CD14-positive monocyte (primary cell): ENCODE results near the gene UGT2B17. TPM values are rescaled to one million over a fixed set of nuclear protein-coding genes. Genes with fewer than 3 reads are reported as not detected.
"Not testable (repeated sequence)": the region's sequence is repeated elsewhere in the genome, so short reads cannot be mapped to it uniquely, and the experiment has no call there.

ENCODE experiments used
- DNase-seq, 3 donors: peaks; one replicate each; pipeline ENCODE4 v3.0.0-alpha.2; 2011 to 2022
- H2AFZ ChIP-seq: 2 replicates; pipeline ENCODE4 v1.6.0; 2012; ENCODE audit warnings: mild to moderate bottlenecking, low read depth, low read length, inconsistent platforms; ENCODE audit not compliant: insufficient read depth, poor library complexity, severe bottlenecking
- H3K27ac ChIP-seq, 2 donors: 1 replicate in 1 of 2; 2 replicates in 1 of 2; pipeline ENCODE4 v1.5.1; 2012 to 2013; ENCODE audit warnings: low read length in 2 of 2, control low read depth in 1 of 2, inconsistent platforms in 1 of 2, low read depth in 1 of 2, mild to moderate bottlenecking in 1 of 2
- H3K27me3 ChIP-seq, 2 donors: one replicate each; pipeline versions ENCODE4 v1.6.0 to v1.6.1; 2011 to 2013; ENCODE audit warnings: low read length in 2 of 2; ENCODE audit not compliant: control insufficient read depth in 2 of 2, insufficient read depth in 2 of 2
- H3K36me3 ChIP-seq, 2 donors: replicated peaks in 1 of 2; 1 replicate in 1 of 2; 2 replicates in 1 of 2; pipeline versions ENCODE4 v1.5.1 to v1.6.1; 2012 to 2013; ENCODE audit warnings: low read length in 2 of 2, control low read depth in 1 of 2, inconsistent platforms in 1 of 2, mild to moderate bottlenecking in 1 of 2; ENCODE audit not compliant: insufficient read depth in 2 of 2, control insufficient read depth in 1 of 2
- H3K4me1 ChIP-seq, 2 donors: 1 replicate in 1 of 2; 2 replicates in 1 of 2; pipeline versions ENCODE4 v1.5.1 to v1.6.1; 2012 to 2013; ENCODE audit warnings: low read length in 2 of 2, control low read depth in 1 of 2, inconsistent platforms in 1 of 2, mild to moderate bottlenecking in 1 of 2, moderate library complexity in 1 of 2; ENCODE audit not compliant: insufficient read depth in 2 of 2, control insufficient read depth in 1 of 2
- H3K4me2 ChIP-seq: replicated peaks from 2 replicates; pipeline ENCODE3; 2012; ENCODE audit warnings: low read length, moderate library complexity, mild to moderate bottlenecking; ENCODE audit not compliant: poor library complexity, severe bottlenecking; ENCODE audit errors: extremely low read depth
- H3K4me3 ChIP-seq, 3 experiments: fragments of 200-600 bp in 1 of 3; sonication (generic) in 1 of 3; replicated peaks in 1 of 3; 1 replicate in 2 of 3; 2 replicates in 1 of 3; pipeline ENCODE4 v1.5.1; 2011 to 2013; ENCODE audit warnings: low read length in 3 of 3, mild to moderate bottlenecking in 3 of 3, control low read depth in 2 of 3, low read depth in 2 of 3, inconsistent platforms in 1 of 3, moderate library complexity in 1 of 3
- H3K79me2 ChIP-seq: 2 replicates; pipeline ENCODE4 v1.6.0; 2012; ENCODE audit warnings: mild to moderate bottlenecking, control low read depth, inconsistent platforms, low read length, moderate library complexity; ENCODE audit not compliant: insufficient read depth
- H3K9ac ChIP-seq: 2 replicates; pipeline ENCODE4 v1.6.0; 2017; ENCODE audit warnings: low read length, mild to moderate bottlenecking; ENCODE audit not compliant: insufficient read depth, poor library complexity, severe bottlenecking
- H3K9me3 ChIP-seq, 2 donors: replicated peaks in 1 of 2; 1 replicate in 1 of 2; 2 replicates in 1 of 2; pipeline versions ENCODE4 v1.5.1 to v1.6.1; 2012 to 2013; ENCODE audit warnings: low read length in 2 of 2, control low read depth in 1 of 2; ENCODE audit not compliant: control insufficient read depth in 1 of 2, insufficient read depth in 1 of 2
- H4K20me1 ChIP-seq: 2 replicates; pipeline ENCODE4 v1.6.0; 2012; ENCODE audit warnings: mild to moderate bottlenecking, low read length, control low read depth, moderate library complexity; ENCODE audit not compliant: insufficient read depth
- H3K27ac Mint-ChIP-seq, 7 donors: one replicate each; pipeline ENCODE4 v1.8.0; 2020; ENCODE audit warnings: mild to moderate bottlenecking in 7 of 7, mixed read lengths in 7 of 7, moderate library complexity in 6 of 7, inconsistent platforms in 2 of 7
- H3K27me3 Mint-ChIP-seq, 3 donors: one replicate each; pipeline ENCODE4 v1.8.0; 2021 to 2022; ENCODE audit warnings: low read depth in 3 of 3, mild to moderate bottlenecking in 3 of 3, mixed read lengths in 3 of 3, moderate library complexity in 3 of 3, inconsistent platforms in 1 of 3
- H3K36me3 Mint-ChIP-seq, 2 donors: one replicate each; pipeline ENCODE4 v1.8.0; 2020; ENCODE audit warnings: mixed read lengths in 2 of 2, inconsistent platforms in 1 of 2, mild to moderate bottlenecking in 1 of 2
- H3K4me1 Mint-ChIP-seq: one replicate; pipeline ENCODE4 v1.8.0; 2020; ENCODE audit warnings: mild to moderate bottlenecking, mixed read lengths
- H3K4me3 Mint-ChIP-seq, 2 donors: one replicate each; pipeline ENCODE4 v1.8.0; 2020; ENCODE audit warnings: mild to moderate bottlenecking in 2 of 2, mixed read lengths in 2 of 2, moderate library complexity in 1 of 2
- H3K9me3 Mint-ChIP-seq, 7 donors: one replicate each; pipeline ENCODE4 v1.8.0; 2020 to 2022; ENCODE audit warnings: mixed read lengths in 7 of 7, mild to moderate bottlenecking in 6 of 7, moderate library complexity in 6 of 7, inconsistent platforms in 2 of 7
- WGBS: methylation state at CpG from one replicate; pipeline ENCODE4 v1.1.5; 2013; ENCODE audit warnings: missing lambda C conversion rate; ENCODE audit not compliant: insufficient coverage; 5-methylcytosine and 5-hydroxymethylcytosine counted together
- intact Hi-C, 2 donors: fragments of 100-400 bp; cut with micrococcal nuclease; formaldehyde crosslinking; loops; one replicate each; pipeline versions ENCODE4 v1.15.0 to v1.15.1; 2023
- polyA plus RNA-seq, 3 donors: library from polyadenylated mRNA; depleted of rRNA in 1 of 3; unstranded in 2 of 3; stranded (reverse) in 1 of 3; fragments of 300-500 nt in 2 of 3; fragments of >200 nt in 1 of 3; fragmentation: Illumina TruSeq in 2 of 3; gene quantifications; 1 replicate in 2 of 3; 2 replicates in 1 of 3; pipeline ENCODE4 v1.2.3, GENCODE V29; 2012 to 2021
- TF ChIP-seq, protein P1 (sequence below): fragments of 200-600 bp; IDR thresholded peaks from one replicate; pipeline ENCODE4 v1.8.0; 2022; ENCODE audit warnings: antibody characterized with exemption, mild to moderate bottlenecking

The UGT2B17 gene
- polyA plus RNA-seq, 3 donors, result not detected

DNA sequence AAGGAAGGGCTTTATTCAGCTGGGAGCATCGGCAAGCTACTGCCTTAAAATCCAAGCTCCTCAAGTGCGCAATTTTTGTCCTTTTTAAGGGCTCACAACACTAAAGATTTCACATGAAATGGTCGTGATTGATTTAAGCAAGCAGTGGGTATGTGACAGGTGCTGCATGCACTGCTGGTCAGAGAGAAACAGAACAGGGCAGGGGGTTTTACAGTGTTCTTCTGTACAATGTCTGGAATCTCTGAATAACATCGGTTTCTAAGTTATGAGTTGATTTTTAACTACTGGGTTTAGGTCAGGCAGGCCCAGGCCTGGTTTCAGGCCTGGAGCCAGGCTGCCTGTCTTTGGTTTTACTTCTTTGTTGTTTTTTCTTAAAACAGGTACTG lies 6.0 kb downstream of the UGT2B17 start:
- Mint-ChIP-seq H3K36me3 (no peaks in the 10 kb centered on the region), H3K4me3 (no peak overlapping the region), H3K27ac (no peak overlapping the region), H3K9me3 (peaks cover 0 to 2% (median 0%) of the 10 kb centered on the region in 7 donors), H3K4me1 (no peaks in the 10 kb centered on the region), H3K27me3 (no peaks in the 10 kb centered on the region)
- Histone ChIP-seq H3K4me1 (no peaks in the 10 kb centered on the region), H3K4me3 (no peak overlapping the region), H4K20me1 (no peaks in the 10 kb centered on the region), H3K4me2 (no peak overlapping the region), H3K36me3 (no peaks in the 10 kb centered on the region), H3K27me3 (no peaks in the 10 kb centered on the region), H2AFZ (no peak overlapping the region), H3K9me3 (no peaks in the 10 kb centered on the region), H3K9ac (no peak overlapping the region), H3K27ac (no peak overlapping the region), H3K79me2 (no peaks in the 10 kb centered on the region)
- no peak for DNase-seq
- TF ChIP-seq, protein P1, sequence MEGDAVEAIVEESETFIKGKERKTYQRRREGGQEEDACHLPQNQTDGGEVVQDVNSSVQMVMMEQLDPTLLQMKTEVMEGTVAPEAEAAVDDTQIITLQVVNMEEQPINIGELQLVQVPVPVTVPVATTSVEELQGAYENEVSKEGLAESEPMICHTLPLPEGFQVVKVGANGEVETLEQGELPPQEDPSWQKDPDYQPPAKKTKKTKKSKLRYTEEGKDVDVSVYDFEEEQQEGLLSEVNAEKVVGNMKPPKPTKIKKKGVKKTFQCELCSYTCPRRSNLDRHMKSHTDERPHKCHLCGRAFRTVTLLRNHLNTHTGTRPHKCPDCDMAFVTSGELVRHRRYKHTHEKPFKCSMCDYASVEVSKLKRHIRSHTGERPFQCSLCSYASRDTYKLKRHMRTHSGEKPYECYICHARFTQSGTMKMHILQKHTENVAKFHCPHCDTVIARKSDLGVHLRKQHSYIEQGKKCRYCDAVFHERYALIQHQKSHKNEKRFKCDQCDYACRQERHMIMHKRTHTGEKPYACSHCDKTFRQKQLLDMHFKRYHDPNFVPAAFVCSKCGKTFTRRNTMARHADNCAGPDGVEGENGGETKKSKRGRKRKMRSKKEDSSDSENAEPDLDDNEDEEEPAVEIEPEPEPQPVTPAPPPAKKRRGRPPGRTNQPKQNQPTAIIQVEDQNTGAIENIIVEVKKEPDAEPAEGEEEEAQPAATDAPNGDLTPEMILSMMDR, result no peak
- intact Hi-C loops, result no loop called here
- 86% methylated on average over 1 of the region's 4 CpGs for WGBS

DNA sequence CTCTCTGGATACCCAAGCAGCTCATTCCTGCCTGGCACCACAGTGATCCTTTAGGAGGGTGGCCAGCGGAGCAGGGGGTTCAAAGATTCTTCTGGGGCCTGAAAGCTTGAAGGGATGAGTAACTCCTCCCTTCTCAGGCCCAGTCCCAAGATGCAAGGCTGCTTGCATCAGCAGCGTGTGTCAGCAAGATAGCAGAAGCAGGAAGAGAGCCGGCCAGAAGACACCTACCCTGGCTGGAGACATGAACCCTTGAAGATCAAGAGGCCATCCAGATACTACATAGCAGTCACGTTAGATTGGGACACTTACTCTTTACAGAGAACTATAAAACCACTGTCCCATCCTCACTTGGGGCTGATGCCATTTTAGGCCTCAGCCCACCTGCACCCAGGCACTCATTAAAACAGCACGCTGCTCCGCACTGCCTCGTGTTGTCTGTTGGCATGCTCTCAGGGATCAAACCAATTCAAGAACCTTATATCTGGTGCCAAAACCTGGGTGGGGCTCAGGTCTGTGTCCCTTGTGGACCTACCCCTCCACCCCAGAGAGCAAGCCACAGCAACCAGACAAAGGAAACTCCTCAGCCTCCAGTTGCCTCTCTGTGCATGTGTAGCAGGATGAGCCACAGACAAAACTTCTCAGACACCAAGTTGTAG lies 6.5 kb downstream of the UGT2B17 start:
- Mint-ChIP-seq H3K4me1 (no peaks in the 10 kb centered on the region), H3K4me3 (no peak overlapping the region), H3K27ac (no peak overlapping the region), H3K27me3 (peaks cover 0 to under 1% (median 0%) of the 10 kb centered on the region in 3 donors), H3K36me3 (no peaks in the 10 kb centered on the region), H3K9me3 (peaks cover 0 to 2% (median 0%) of the 10 kb centered on the region in 7 donors)
- Histone ChIP-seq H3K9ac (no peak overlapping the region), H3K4me3 (no peak overlapping the region), H3K79me2 (no peaks in the 10 kb centered on the region), H3K4me2 (no peak overlapping the region), H4K20me1 (no peaks in the 10 kb centered on the region), H3K9me3 (no peaks in the 10 kb centered on the region), H3K27ac (no peak overlapping the region), H3K4me1 (no peaks in the 10 kb centered on the region), H3K36me3 (no peaks in the 10 kb centered on the region), H2AFZ (no peak overlapping the region), H3K27me3 (no peaks in the 10 kb centered on the region)
- 95% methylated on average over 6 of the region's 7 CpGs for WGBS
- intact Hi-C loops, result no loop called here
- TF ChIP-seq, protein P1, result no peak
- no peak for DNase-seq

DNA sequence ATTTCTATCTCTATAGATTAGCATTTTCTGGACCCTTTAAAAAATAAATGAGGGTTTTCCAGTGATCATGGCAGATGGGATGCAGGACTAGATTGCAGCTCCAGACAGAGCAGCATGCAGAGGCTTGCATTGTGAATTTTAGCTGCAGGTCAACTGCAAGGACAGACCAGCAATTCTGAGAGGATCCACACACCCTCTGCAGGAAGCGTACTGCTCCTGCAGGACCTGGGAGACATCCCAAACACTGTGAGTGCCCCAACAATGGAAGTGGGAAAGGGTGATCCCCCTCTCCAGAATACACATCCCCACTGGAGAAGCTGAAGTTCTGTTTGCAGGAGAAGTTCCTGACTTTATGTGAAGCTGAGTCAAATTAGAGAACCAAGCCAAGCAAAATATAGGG lies 7.1 kb downstream of the UGT2B17 start:
- H3K27ac Mint-ChIP-seq, result not testable (repeated sequence)

More for the DNA sequence above, 7.1 kb downstream of the UGT2B17 start:
- H3K4me2 ChIP-seq, H3K9ac ChIP-seq, H3K36me3 ChIP-seq, H3K27me3 Mint-ChIP-seq, intact Hi-C loops, H3K27me3 ChIP-seq, H3K27ac ChIP-seq, DNase-seq, H3K9me3 ChIP-seq, H4K20me1 ChIP-seq, H3K9me3 Mint-ChIP-seq, H3K4me1 ChIP-seq, H3K4me1 Mint-ChIP-seq, H2AFZ ChIP-seq, H3K4me3 ChIP-seq, H3K36me3 Mint-ChIP-seq, H3K4me3 Mint-ChIP-seq, H3K79me2 ChIP-seq: not testable (repeated sequence)
- WGBS, result no CpG with 5 or more reads among the region's 1 CpG
